NCI-H2171 (cell line): ENCODE data around the gene GPA33.

ENCODE experiments used
- DNase-seq: peaks from one replicate; lab custom pipeline; 2025; lab: John Stamatoyannopoulos, UW

Gene GPA33

GRCh38 chr1:167090314-167090942 is at the start of gene GPA33:
GPA33 (minus strand) TSS chr1:167090377; CDS start chr1:167090287, 90 bp downstream.
- DNase-seq: no peak

- no peak for DNase-seq
Measured at GRCh38 chr1:167138703-167139102, 48.5 kb upstream of the GPA33 start.

- DNase-seq: no peak
Measured at GRCh38 chr1:167137793-167138510, 47.8 kb upstream of the GPA33 start.

GRCh38 chr1:167137332-167137781 is 47.2 kb upstream of the GPA33 start:
- peak; percentile 5 for DNase-seq

GRCh38 chr1:167136806-167137205 is 46.6 kb upstream of the GPA33 start:
- no peak for DNase-seq

GRCh38 chr1:167136191-167136614 is 46.0 kb upstream of the GPA33 start:
- no peak for DNase-seq

GRCh38 chr1:167135281-167135840 is 45.2 kb upstream of the GPA33 start:
- DNase-seq: peak; percentile 18

- no peak for DNase-seq
Measured at GRCh38 chr1:167132301-167133010, 42.3 kb upstream of the GPA33 start.

GRCh38 chr1:167130829-167131510 is 40.8 kb upstream of the GPA33 start:
- DNase-seq: no peak

GRCh38 chr1:167128261-167129227 is 38.4 kb upstream of the GPA33 start:
- DNase-seq: no peak

- DNase-seq: no peak
Measured at GRCh38 chr1:167127661-167128060, 37.5 kb upstream of the GPA33 start.

- no peak for DNase-seq
Measured at GRCh38 chr1:167127236-167127635, 37.1 kb upstream of the GPA33 start.

- DNase-seq: no peak
Measured at GRCh38 chr1:167126811-167127210, 36.6 kb upstream of the GPA33 start.

GRCh38 chr1:167126317-167126716 is 36.1 kb upstream of the GPA33 start:
- no peak for DNase-seq

GRCh38 chr1:167122568-167122967 is 32.4 kb upstream of the GPA33 start:
- no peak for DNase-seq

GRCh38 chr1:167122121-167122480 is 31.9 kb upstream of the GPA33 start:
- no peak for DNase-seq

- DNase-seq: no peak
Measured at GRCh38 chr1:167121375-167122120, 31.4 kb upstream of the GPA33 start.

GRCh38 chr1:167120899-167121298 is 30.7 kb upstream of the GPA33 start:
- no peak for DNase-seq

GRCh38 chr1:167119696-167120095 is 29.5 kb upstream of the GPA33 start:
- no peak for DNase-seq

GRCh38 chr1:167118188-167118587 is 28.0 kb upstream of the GPA33 start:
- no peak for DNase-seq
